ENCODE results near the gene GHSR.

GHSR gene

DNA sequence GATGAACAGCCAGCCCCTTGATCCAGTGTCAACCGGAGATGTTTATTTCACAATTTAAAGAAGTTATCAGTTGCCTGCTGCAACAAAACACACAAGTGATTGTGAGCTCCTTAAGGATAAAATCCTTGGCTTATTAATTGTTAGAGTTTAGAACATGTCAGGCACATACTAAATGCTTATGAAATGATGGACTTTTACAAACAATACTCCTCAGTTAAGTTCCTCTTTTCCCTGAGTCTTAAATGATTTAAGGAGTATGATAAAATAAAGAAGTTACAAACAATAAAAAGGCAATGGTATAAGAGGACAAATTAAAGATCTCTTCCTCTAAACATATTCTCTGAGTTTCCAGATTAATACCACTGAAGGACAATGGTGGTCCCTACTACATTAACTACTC lies 5.7 kb downstream of the GHSR start:
- DNase-seq (ENCODE audit: low read depth, low spot score), result no peak
- TF ChIP-seq, protein P1, sequence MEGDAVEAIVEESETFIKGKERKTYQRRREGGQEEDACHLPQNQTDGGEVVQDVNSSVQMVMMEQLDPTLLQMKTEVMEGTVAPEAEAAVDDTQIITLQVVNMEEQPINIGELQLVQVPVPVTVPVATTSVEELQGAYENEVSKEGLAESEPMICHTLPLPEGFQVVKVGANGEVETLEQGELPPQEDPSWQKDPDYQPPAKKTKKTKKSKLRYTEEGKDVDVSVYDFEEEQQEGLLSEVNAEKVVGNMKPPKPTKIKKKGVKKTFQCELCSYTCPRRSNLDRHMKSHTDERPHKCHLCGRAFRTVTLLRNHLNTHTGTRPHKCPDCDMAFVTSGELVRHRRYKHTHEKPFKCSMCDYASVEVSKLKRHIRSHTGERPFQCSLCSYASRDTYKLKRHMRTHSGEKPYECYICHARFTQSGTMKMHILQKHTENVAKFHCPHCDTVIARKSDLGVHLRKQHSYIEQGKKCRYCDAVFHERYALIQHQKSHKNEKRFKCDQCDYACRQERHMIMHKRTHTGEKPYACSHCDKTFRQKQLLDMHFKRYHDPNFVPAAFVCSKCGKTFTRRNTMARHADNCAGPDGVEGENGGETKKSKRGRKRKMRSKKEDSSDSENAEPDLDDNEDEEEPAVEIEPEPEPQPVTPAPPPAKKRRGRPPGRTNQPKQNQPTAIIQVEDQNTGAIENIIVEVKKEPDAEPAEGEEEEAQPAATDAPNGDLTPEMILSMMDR (IDR thresholded peaks at IDR 0.05; ENCODE audit: low read depth, low read length), result no peak
- in situ Hi-C loops (cut with HindIII; ENCODE audit: low sequenced_read_pairs), result no loop called here
- no peak overlapping the region for H3K4me3 ChIP-seq (ENCODE audit: low read depth, low read length)

DNA sequence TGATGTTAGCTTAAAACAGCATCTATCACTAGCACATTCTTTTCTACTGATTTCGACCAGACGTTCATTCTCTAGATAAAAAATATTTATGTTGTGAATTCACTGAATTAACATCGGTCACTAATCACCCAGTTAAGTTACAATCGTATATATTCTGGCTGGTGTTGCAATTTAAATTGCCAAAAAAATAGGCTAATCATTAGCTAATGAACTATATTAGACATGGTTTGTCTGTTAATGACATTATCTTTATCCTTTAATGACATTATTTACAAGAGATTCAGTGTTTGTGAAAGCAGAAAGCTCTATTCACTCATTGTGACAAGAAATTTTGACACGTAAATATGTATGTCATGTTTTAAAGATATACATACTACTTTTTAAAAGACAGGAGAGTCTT lies 6.7 kb downstream of the GHSR start:
- in situ Hi-C loops (cut with HindIII; ENCODE audit: low sequenced_read_pairs), result no loop called here
- DNase-seq (ENCODE audit: low read depth, low spot score), result no peak
- H3K4me3 ChIP-seq (ENCODE audit: low read depth, low read length), result no peak overlapping the region
- TF ChIP-seq, protein P1 (IDR thresholded peaks at IDR 0.05; ENCODE audit: low read depth, low read length), result no peak

DNA sequence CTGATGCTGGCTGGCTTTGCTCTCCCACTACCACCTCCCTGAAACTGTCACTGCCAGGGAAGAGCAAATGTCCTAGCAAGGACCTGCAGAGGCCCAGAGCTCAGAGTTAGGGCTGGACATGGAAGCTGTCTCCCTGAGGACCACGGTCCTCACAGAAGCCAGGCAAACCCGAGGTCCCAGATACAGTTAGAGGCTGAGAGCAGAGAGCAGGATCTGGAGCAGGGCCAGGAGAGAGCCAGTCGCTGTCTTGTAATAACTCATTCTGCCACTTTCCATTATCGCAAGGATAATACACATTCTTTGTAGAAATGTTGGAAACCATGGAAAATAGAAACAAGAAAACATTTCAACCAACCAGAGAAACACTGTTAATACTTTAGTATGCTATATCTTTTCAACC lies 10.1 kb downstream of the GHSR start:
- TF ChIP-seq, protein P1 (IDR thresholded peaks at IDR 0.05; ENCODE audit: low read depth, low read length), result no peak
- in situ Hi-C loops (cut with HindIII; ENCODE audit: low sequenced_read_pairs), result no loop called here
- no peak overlapping the region for H3K4me3 ChIP-seq (ENCODE audit: low read depth, low read length)
- DNase-seq (ENCODE audit: low read depth, low spot score), result no peak

DNA sequence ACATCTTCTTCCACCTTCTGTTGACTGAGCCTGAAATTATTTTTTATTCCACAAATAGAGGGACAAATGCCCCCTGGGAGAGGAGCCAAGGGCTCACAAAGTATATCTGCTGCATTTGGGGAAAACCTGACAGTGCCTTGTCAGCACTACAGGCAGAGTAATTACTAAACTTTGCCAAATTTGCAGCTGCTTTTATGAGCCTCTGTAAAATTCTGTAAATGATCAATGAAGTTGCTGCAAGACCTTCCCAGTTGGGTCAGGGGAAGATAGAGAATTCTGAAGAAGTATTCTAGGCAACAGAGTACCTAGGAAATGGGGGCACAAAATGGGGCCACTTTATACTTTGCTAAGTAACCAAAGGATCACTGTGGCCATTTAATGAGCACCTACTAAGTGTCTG lies 10.5 kb downstream of the GHSR start:
- H3K4me3 ChIP-seq (ENCODE audit: low read depth, low read length), result no peak overlapping the region
- in situ Hi-C loops (cut with HindIII; ENCODE audit: low sequenced_read_pairs), result no loop called here
- DNase-seq (ENCODE audit: low read depth, low spot score), result no peak
- TF ChIP-seq, protein P1 (IDR thresholded peaks at IDR 0.05; ENCODE audit: low read depth, low read length), result no peak

DNA sequence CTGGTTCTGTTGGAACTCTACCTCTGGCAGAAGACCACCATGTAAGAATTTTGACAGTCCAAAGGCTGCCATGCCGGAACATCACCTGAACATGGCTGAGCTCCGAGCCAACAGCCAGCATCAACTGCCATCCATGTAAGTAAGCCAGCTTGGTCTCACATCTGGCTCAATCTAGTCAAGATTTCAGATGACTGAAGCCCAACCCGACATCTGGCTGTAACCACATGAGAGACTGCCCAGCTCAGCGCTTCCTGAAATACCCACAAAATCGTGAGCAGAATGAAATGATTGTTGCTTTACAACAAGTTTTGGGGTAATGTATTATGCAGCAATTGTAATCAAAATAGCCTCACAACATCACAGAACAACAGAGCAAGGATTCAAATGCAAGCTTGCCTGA lies 32.9 kb downstream of the GHSR start:
- DNase-seq (ENCODE audit: low read depth, low spot score), result no peak
- H3K4me3 ChIP-seq (ENCODE audit: low read depth, low read length), result no peak overlapping the region
- in situ Hi-C loops (cut with HindIII; ENCODE audit: low sequenced_read_pairs), result no loop called here
- TF ChIP-seq, protein P1 (IDR thresholded peaks at IDR 0.05; ENCODE audit: low read depth, low read length), result no peak

DNA sequence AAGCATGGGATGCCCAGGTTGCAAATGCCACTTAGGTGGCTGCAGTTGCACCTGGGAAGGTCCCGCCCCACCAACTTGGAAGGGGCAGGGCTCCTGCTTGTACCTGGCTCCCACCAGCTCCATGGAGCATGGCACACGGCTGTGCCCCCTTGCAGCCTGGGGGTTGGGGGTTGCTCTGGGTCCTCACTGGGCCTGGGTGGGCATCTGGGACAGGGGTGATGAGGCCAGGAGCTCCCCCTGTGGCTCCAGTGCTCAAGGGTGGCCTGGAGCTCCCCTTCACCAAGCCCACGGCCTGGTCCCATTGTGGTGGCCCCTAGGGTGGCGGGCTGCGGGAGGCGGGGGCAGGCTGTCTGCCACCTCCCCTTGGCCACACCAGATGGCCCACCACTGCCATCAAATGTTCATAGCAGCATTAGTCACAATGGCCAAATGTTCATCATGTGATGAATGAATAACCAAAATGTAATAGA lies 36.7 kb downstream of the GHSR start:
- TF ChIP-seq, protein P1 (IDR thresholded peaks at IDR 0.05; ENCODE audit: low read depth, low read length), result no peak
- in situ Hi-C loops (cut with HindIII; ENCODE audit: low sequenced_read_pairs), result no loop called here
- no peak overlapping the region for H3K4me3 ChIP-seq (ENCODE audit: low read depth, low read length)
- DNase-seq (ENCODE audit: low read depth, low spot score), result no peak

Measured in astrocyte of the spinal cord (primary cell).